Loucy (cell line): ENCODE results near the gene PIGP.

ENCODE experiments used
- CTCF ChIP-seq: fragments of 200-600 bp; sonication (generic); conservative IDR thresholded peaks from 2 replicates; pipeline ENCODE4 v1.5.1; 2014; ENCODE audit warnings: mild to moderate bottlenecking, antibody characterized with exemption, low read length
- EZH2phosphoT487 ChIP-seq: fragments of 200-600 bp; IDR thresholded peaks from 2 replicates; pipeline ENCODE4 v1.6.1; 2018; ENCODE audit warnings: antibody characterized with exemption, mild to moderate bottlenecking, moderate library complexity, borderline replicate concordance

- TF ChIP-seq CTCF (no peak), EZH2phosphoT487 (no peak)
Observed at GRCh38 chr21:37118187-37118826, 45.4 kb upstream of the PIGP start.
